Retinal pigment epithelial cell (primary cell): ENCODE data around the gene ADARB2.
"Not testable (repeated sequence)": the region's sequence is repeated elsewhere in the genome, so short reads cannot be mapped to it uniquely, and the experiment has no call there.

Experiments
- DNase-seq: peaks from one replicate; pipeline ENCODE4 v3.0.0-alpha.2; 2010; ENCODE audit warnings: low read depth
- H3K4me3 ChIP-seq: 2 replicates; pipeline ENCODE4 v1.5.1; 2011; ENCODE audit warnings: mild to moderate bottlenecking, low read length, control low read depth, moderate library complexity
- CTCF ChIP-seq: conservative IDR thresholded peaks from 2 replicates; pipeline ENCODE4 v1.5.1; 2011; ENCODE audit warnings: low read depth, low read length, control low read depth, inconsistent platforms

ADARB2 gene

DNA sequence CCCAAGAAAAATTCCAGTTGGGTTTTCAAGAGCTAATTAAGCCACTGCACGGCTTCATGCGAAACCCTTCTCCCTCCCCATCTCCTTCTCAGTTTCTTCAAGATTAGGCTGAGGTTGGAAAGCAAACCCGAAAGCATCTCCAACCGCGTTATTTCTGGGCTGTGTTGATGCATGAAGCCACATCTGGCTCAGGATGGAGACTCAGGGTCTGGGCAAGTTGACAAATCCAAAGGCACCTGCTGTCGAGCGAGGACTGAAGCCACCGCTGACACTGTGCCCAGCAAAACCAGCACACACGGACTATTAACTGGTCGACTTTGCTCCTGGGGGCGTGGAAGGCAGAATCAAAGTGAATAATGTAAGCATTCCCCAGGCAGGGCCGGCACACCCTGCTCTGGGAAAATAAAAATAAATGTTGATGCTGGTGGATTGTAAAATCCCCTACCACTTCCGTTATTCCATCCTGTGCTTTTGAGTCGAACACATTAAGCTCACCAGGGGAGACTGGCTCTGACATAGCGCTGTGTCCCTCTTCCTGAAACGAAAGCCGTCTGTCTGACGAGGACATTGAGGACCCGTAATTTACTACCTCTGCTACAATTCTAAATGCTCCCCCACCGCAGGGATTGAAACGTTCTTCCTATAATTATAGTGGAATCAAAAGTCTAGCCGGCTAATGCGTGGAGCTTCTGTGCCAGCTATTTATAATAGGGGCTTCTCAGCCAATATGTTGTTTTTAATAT, 269.8 kb downstream of the ADARB2 start:
- TF ChIP-seq CTCF = no peak
- DNase-seq = no peak
- no peak overlapping the region for H3K4me3 ChIP-seq

DNA sequence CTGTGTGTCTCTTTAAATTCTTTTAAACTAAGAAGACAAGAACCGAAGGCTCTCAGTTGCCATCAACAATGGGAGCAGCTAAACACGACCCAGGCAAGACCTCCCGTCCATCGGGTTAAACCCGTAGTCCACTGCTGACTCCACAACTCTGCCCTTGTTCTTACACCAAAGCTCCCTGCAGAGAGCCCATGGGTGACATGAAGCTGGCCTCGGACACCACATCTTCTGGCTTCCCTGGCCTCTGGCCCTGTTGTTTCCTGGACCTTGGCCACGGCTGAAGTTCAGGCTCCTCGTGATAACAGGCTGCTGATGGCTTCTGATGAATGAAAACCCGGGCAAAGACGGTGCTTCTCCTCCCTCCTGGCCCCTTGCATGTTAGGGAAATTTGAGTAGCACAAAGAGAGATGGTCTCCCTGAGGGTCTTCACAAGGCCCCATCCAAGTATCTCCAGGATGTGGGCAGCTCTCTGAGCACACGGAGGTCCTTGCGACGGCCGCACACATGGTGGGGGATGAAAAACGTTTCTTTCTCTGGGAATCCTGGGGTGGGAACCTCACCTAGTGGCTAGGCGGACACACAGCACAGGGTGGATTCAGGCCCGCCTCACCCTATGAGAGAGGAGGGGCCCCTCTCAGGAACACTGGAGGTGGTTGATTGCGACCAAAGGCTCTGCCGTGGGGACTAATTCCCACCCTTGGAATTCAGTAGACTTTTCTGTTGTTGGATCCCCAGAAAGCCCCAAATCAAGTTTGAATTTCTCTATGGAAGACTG, 271.1 kb downstream of the ADARB2 start:
- no peak for TF ChIP-seq CTCF
- H3K4me3 ChIP-seq = no peak overlapping the region
- no peak for DNase-seq

DNA sequence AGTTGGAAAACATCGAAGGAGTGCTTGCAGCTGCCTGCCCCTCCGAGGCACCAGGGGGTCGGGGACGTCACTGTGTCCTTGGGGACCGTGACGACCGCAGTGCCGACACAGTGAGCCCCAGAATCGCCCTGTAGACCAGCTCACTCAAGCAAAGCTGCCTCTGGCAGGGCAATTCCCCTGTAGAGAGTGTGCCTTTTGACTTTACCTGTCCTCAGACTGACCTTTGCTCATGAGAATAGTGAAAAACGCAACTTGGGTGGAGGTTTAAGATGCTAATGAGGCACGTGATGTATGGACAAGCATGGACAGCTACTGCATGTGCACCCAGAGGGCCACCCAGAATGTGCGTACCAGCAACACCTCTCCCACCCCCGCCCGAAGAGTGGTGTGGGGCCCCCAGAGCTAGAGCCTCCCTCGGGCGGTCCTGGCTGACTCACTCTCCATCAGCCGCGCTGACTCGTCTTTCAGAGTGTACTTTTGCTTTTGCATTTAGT, 271.9 kb downstream of the ADARB2 start:
- H3K4me3 ChIP-seq = no peak overlapping the region
- DNase-seq = no peak
- no peak for TF ChIP-seq CTCF

DNA sequence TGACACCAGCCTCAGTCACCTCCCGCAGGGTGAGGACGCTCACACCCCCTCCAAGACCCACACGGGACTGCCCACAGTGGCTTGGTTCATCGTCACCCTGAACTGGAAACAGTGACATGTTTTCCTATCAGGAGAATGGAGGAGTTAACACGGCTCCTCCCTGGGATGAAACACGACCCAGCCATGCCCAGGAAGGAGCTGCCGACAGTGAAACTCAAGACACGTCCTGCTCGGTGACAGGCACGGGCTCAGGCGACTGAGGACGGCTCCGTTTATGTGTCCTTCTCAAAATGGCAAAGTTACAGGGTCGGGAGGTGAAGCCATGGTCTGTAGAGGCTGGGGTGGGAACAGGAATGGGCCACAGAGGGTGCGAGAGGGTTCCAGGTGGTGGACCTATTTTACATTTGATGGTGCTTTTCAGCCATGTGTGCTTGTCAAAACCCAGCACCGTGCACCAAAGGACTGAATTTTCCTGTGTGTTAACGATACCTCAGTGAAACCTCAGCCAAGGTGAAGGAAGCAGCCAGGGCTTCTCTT, 272.4 kb downstream of the ADARB2 start:
- no peak for TF ChIP-seq CTCF
- no peak for DNase-seq
- no peak overlapping the region for H3K4me3 ChIP-seq

GRCh38 chr10:1463971-1464370, 273.4 kb downstream of the ADARB2 start:
- not testable (repeated sequence) for DNase-seq, H3K4me3 ChIP-seq

DNA sequence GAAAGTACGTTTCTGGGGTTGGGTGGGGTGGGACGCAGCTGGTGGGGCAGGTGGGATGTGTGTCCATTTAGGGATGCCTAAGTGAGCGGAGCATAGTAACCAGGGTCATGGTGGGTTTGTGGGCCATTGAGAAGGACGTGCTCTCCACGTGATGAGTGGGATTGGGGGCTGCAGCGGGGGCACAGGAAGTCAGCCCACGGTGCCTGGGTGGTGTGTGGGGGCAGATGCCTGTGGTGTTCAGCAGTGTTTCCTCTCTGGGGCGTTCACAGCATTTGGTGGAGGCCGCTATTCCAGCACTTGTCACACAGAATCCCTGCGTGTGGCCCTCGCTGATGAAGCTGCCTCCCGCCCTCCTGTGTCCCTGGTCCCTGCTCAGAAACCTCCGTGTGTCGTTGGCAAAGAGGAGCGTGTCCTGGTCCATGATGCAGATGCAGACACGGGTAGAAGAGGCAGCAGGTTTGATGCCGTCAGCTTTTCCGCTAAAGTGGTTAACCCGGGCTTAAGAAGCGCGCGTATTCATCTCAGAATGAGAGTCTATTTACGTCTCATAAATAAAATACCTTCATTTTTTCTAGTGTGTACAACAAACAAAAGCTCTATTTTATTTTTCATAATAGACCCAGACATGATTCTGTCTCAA, 274.2 kb downstream of the ADARB2 start:
- no peak for TF ChIP-seq CTCF
- H3K4me3 ChIP-seq = no peak overlapping the region
- no peak for DNase-seq

DNA sequence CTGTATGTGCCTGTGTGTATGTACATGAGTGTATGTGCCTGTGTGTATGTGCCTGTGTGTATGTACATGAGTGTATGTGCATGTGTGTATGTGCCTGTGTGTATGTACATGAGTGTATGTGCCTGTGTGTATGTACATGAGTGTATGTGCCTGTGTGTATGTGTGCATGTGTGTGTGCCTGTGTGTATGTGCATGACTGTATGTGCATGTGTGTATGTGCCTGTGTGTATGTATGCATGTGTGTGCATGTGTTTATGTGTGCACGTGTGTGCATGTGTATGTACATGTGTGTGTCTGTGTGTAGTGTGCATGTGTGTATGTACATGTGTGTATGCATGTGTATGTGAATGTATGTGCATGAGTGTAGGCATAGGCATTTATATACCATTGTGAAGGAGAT, 274.8 kb downstream of the ADARB2 start:
- TF ChIP-seq CTCF = no peak
- DNase-seq = no peak

More for the DNA sequence above, 274.8 kb downstream of the ADARB2 start:
- H3K4me3 ChIP-seq = no peak overlapping the region
